IMR-90 (cell line): Measurements from ENCODE around the gene HAUS7. TPM values are rescaled to one million over a fixed set of nuclear protein-coding genes. Genes with fewer than 3 reads are reported as not detected.

Experiments
- ATAC-seq: fragments of 200-7000 bp; cut with Tn5 transposase; 2 replicates; pipeline ENCODE4 v1.9.1; 2020; ENCODE audit warnings: low read depth, mild to moderate bottlenecking, moderate library complexity
- BruUV-seq: library from RNA; stranded (reverse); fragments of 400-500 nt; replicated peaks from 2 replicates; lab custom pipeline; 2021; lab: Mats Ljungman, UMichigan
- CTCF ChIA-PET: fragments of 300-600 bp; formaldehyde crosslinking; extraction: SDS; loops from one replicate; lab custom pipeline; 2021; ENCODE audit warnings: antibody characterized with exemption; lab: Yijun Ruan, JAX
- POLR2A ChIA-PET: fragments of 300-600 bp; sonication (Branson Sonifier 250); formaldehyde crosslinking; loops from one replicate; lab custom pipeline; 2022; ENCODE audit warnings: antibody characterized with exemption; ENCODE audit not compliant: unreplicated experiment; lab: Charles Lee
- DNase-seq: peaks from one replicate; pipeline ENCODE4 v3.0.0; 2013
- H2AFZ ChIP-seq: replicated peaks from 2 replicates; pipeline ENCODE3; 2013; ENCODE audit warnings: low read length, mild to moderate bottlenecking; ENCODE audit not compliant: poor library complexity
- H2AK5ac ChIP-seq: 2 replicates; pipeline ENCODE4 v1.6.1; 2013; ENCODE audit warnings: low read depth, low read length, inconsistent platforms
- H2AK9ac ChIP-seq: replicated peaks from 2 replicates; pipeline ENCODE3; 2013; ENCODE audit warnings: mild to moderate bottlenecking, low read depth, low read length, moderate library complexity; ENCODE audit not compliant: poor library complexity
- H2BK120ac ChIP-seq: 2 replicates; pipeline ENCODE4 v1.6.1; 2013; ENCODE audit warnings: low read depth, low read length, inconsistent platforms
- H2BK15ac ChIP-seq: 3 replicates; pipeline ENCODE4 v1.6.1; 2013; ENCODE audit warnings: low read depth, low read length, inconsistent platforms
- H2BK20ac ChIP-seq: 2 replicates; pipeline ENCODE4 v1.6.1; 2013; ENCODE audit warnings: low read depth, mild to moderate bottlenecking, inconsistent platforms, low read length, moderate library complexity
- H2BK5ac ChIP-seq: 2 replicates; pipeline ENCODE4 v1.6.1; 2013; ENCODE audit warnings: mild to moderate bottlenecking, low read depth, low read length, inconsistent platforms; ENCODE audit not compliant: poor library complexity, severe bottlenecking
- H3K14ac ChIP-seq: replicated peaks from 2 replicates; pipeline ENCODE4 v1.6.1; 2013; ENCODE audit warnings: low read depth, low read length, inconsistent platforms
- H3K18ac ChIP-seq: 2 replicates; pipeline ENCODE4 v1.6.1; 2013; ENCODE audit warnings: low read depth, low read length, control low read depth
- H3K23ac ChIP-seq: 2 replicates; pipeline ENCODE4 v1.6.1; 2013; ENCODE audit warnings: low read depth, low read length, inconsistent platforms
- H3K27ac ChIP-seq: 2 replicates; pipeline ENCODE4 v1.5.1; 2013; ENCODE audit warnings: mild to moderate bottlenecking, control low read depth, low read length; ENCODE audit not compliant: insufficient read depth
- H3K27me3 ChIP-seq: 2 replicates; pipeline ENCODE4 v1.6.1; 2013; ENCODE audit warnings: low read length; ENCODE audit not compliant: control insufficient read depth, insufficient read depth
- H3K36me3 ChIP-seq: 2 replicates; pipeline ENCODE4 v1.6.1; 2013; ENCODE audit warnings: low read length, mixed read lengths; ENCODE audit not compliant: control insufficient read depth, insufficient read depth
- H3K4ac ChIP-seq: 2 replicates; pipeline ENCODE4 v1.6.1; 2013; ENCODE audit warnings: low read depth, low read length, inconsistent platforms
- H3K4me1 ChIP-seq: 2 replicates; pipeline ENCODE4 v1.6.1; 2013; ENCODE audit warnings: low read length, mixed read lengths; ENCODE audit not compliant: control insufficient read depth, insufficient read depth
- H3K4me2 ChIP-seq: 2 replicates; pipeline ENCODE4 v1.6.1; 2013; ENCODE audit warnings: low read depth, mild to moderate bottlenecking, control low read depth, low read length, moderate library complexity
- H3K4me3 ChIP-seq: 2 replicates; pipeline ENCODE4 v1.5.1; 2013; ENCODE audit warnings: low read depth, mild to moderate bottlenecking, control low read depth, low read length, moderate library complexity; ENCODE audit not compliant: insufficient read depth
- H3K56ac ChIP-seq: 2 replicates; pipeline ENCODE4 v1.6.1; 2013; ENCODE audit warnings: low read length, inconsistent platforms; ENCODE audit not compliant: insufficient read depth; ENCODE audit errors: extremely low read depth
- H3K79me1 ChIP-seq, 2 experiments: 2 replicates each; pipeline ENCODE4 v1.6.1; 2013; ENCODE audit warnings: low read length in 2 of 2, inconsistent platforms in 1 of 2, low read depth in 1 of 2
- H3K9ac ChIP-seq: 2 replicates; pipeline ENCODE4 v1.6.1; 2013; ENCODE audit warnings: low read depth, low read length, control low read depth
- H3K9me1 ChIP-seq: 2 replicates; pipeline ENCODE4 v1.6.1; 2013; ENCODE audit warnings: low read length, inconsistent platforms; ENCODE audit not compliant: insufficient read depth
- H3K9me3 ChIP-seq: 2 replicates; pipeline ENCODE4 v1.6.1; 2013; ENCODE audit warnings: low read length; ENCODE audit not compliant: control insufficient read depth, insufficient read depth
- H4K20me1 ChIP-seq: 2 replicates; pipeline ENCODE4 v1.6.1; 2013; ENCODE audit warnings: low read length, inconsistent platforms; ENCODE audit not compliant: insufficient read depth
- H4K5ac ChIP-seq: 2 replicates; pipeline ENCODE4 v1.6.1; 2013; ENCODE audit warnings: mild to moderate bottlenecking, low read depth, low read length, control low read depth
- H4K8ac ChIP-seq, 2 experiments: 2 replicates each; pipeline ENCODE4 v1.6.1; 2013; ENCODE audit warnings: low read depth in 2 of 2, low read length in 2 of 2, control low read depth in 1 of 2, inconsistent platforms in 1 of 2
- H4K91ac ChIP-seq: 2 replicates; pipeline ENCODE4 v1.6.1; 2013; ENCODE audit warnings: low read depth, low read length, inconsistent platforms; ENCODE audit not compliant: insufficient read depth
- CTCF ChIP-seq: conservative IDR thresholded peaks from 2 replicates; pipeline ENCODE4 v1.5.1; 2012; ENCODE audit warnings: mild to moderate bottlenecking, low read depth, low read length, improper control_type of control experiment
- FOS ChIP-seq: fragments of 150-350 bp; IDR thresholded peaks from 2 replicates; pipeline ENCODE4 v1.6.1; 2016; ENCODE audit warnings: low read depth, low read length
- MAZ ChIP-seq: IDR thresholded peaks from 2 replicates; pipeline ENCODE4 v1.6.1; 2012; ENCODE audit warnings: low read depth, mild to moderate bottlenecking, low read length, improper control_type of control experiment, moderate library complexity, borderline replicate concordance
- POLR2A ChIP-seq: IDR thresholded peaks from 2 replicates; pipeline ENCODE4 v1.6.1; 2012; ENCODE audit warnings: mild to moderate bottlenecking, low read depth, low read length
- RFX5 ChIP-seq: IDR thresholded peaks from 2 replicates; pipeline ENCODE4 v1.8.0; 2012; ENCODE audit warnings: low read depth, mild to moderate bottlenecking, low read length, moderate library complexity
- SMC3 ChIP-seq: fragments of 150-350 bp; IDR thresholded peaks from 2 replicates; pipeline ENCODE4 v1.6.1; 2016; ENCODE audit warnings: low read depth, mild to moderate bottlenecking, antibody characterized with exemption, low read length, moderate library complexity
- USF2 ChIP-seq: fragments of 150-350 bp; IDR thresholded peaks from 2 replicates; pipeline ENCODE4 v1.6.1; 2017; ENCODE audit warnings: mild to moderate bottlenecking, antibody characterized with exemption, low read length, low read depth
- WGBS, 2 experiments: methylation state at CpG; one replicate each; pipeline versions ENCODE4 v1.1.5 to v1.1.7; 2013; ENCODE audit warnings: missing lambda C conversion rate in 2 of 2; ENCODE audit not compliant: insufficient read length in 1 of 2; ENCODE audit errors: extremely low coverage in 2 of 2; 5-methylcytosine and 5-hydroxymethylcytosine counted together
- dilution Hi-C: fragments of 300-500 bp; cut with HindIII; formaldehyde crosslinking; loops from one replicate; pipeline ENCODE4 v1.14.3; 2018; ENCODE audit warnings: low sequenced_read_pairs; ENCODE audit not compliant: unreplicated experiment
- in situ Hi-C: fragments of 300-500 bp; cut with MboI; formaldehyde crosslinking; loops from 3 replicates; pipeline ENCODE4 v1.14.3; 2019; ENCODE audit warnings: low sequenced_read_pairs, inconsistent platforms, mixed read lengths
- intact Hi-C: fragments of 100-400 bp; cut with micrococcal nuclease; formaldehyde crosslinking; loops from 2 replicates; pipeline ENCODE4 v1.10.0; 2022
- polyA plus RNA-seq, 3 experiments: library from polyadenylated mRNA; depleted of rRNA; stranded (reverse); fragments of >200 nt; gene quantifications; 2 replicates each; pipeline ENCODE4 v1.2.3, GENCODE V29; 2012; ENCODE audit warnings: low replicate concordance in 1 of 3
- total RNA-seq: library from RNA; depleted of rRNA; stranded (reverse); fragments of >200 nt; gene quantifications from 2 replicates; pipeline ENCODE4 v1.2.3, GENCODE V29; 2012

The HAUS7 gene
- total and polyA plus RNA-seq, 2 of the 4 experiments (the other 2 are of a cell fraction): 10.8 to 25.9 TPM

- Histone ChIP-seq H4K91ac (no peak overlapping the region), H2BK5ac (no peak overlapping the region), H4K5ac (no peak overlapping the region), H2BK20ac (no peak overlapping the region), H2AK9ac (no peak overlapping the region), H2AFZ (no peak overlapping the region), H3K27ac (no peak overlapping the region), H3K9me3 (no peaks in the 10 kb centered on the region; the same call in 1 of the 2 replicates), H3K4me2 (no peak overlapping the region), H3K14ac (no peak overlapping the region), H3K56ac (no peak overlapping the region), H3K4me1 (no peaks in the 10 kb centered on the region), H3K18ac (no peak overlapping the region), H3K27me3 (no peaks in the 10 kb centered on the region), H2AK5ac (no peak overlapping the region), H3K4me3 (no peak overlapping the region), H3K36me3 (0 out of 2 replicates have a peak, but pooled peaks cover 2% of the 10 kb centered on the region), H2BK15ac (no peak overlapping the region), H2BK120ac (no peak overlapping the region), H4K8ac (no peak overlapping the region), H4K20me1 (no peaks in the 10 kb centered on the region), H3K9ac (no peak overlapping the region), H3K23ac (no peak overlapping the region), H3K4ac (no peak overlapping the region), H3K9me1 (no peaks in the 10 kb centered on the region), H3K79me1 (no peaks in the 10 kb centered on the region)
- CTCF ChIA-PET: no interaction called here
- dilution Hi-C loops: no loop called here
- POLR2A ChIA-PET: no interaction called here
- intact Hi-C loops: no loop called here
- no TSS peak for BruUV-seq
- in situ Hi-C loops: loop anchor here (25.0 kb wide), 1 partner anchor 418 kb away; no protein-coding TSS in a partner anchor
- ATAC-seq (no peak), DNase-seq (no peak)
- 83% methylated on average over 8 of the region's 16 CpGs; no CpG with 5 or more reads in 1 of the 2 experiments for WGBS, 2 experiments
- no peak for TF ChIP-seq CTCF
- TF ChIP-seq SMC3: no peak
- no peak for TF ChIP-seq MAZ
- TF ChIP-seq RFX5: no peak
- TF ChIP-seq USF2: no peak
- TF ChIP-seq FOS: no peak
- TF ChIP-seq POLR2A: no peak
Observed at GRCh38 chrX:153454901-153455550, 15.3 kb downstream of the HAUS7 start.
